Left forelimb (tissue), 1 donor: ENCODE measurements around the gene PLCB4.

Experiments used
- DNase-seq: peaks from one replicate; pipeline ENCODE4 v3.0.0-alpha.2; 2018; ENCODE audit warnings: low spot score

PLCB4 gene

DNA sequence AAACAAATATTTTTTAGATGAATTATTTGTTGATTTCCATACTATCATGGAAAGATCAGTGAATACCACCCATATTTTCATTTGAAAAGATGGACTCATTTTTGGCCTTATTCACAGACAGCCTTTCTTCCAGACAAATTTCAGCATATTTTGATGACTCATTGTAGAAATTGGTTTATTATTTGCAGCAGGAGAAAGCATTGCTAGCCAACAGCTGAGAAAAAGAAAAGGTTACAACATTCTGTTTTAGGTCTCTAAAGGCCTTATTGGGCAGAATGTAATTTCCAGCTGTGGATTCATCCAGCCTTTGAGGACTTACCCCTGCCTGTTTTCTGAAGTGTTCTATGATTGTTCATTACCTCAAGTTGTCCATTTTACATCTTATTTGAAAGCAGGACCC lies 201.9 kb downstream of the PLCB4 start:
- no peak for DNase-seq

DNA sequence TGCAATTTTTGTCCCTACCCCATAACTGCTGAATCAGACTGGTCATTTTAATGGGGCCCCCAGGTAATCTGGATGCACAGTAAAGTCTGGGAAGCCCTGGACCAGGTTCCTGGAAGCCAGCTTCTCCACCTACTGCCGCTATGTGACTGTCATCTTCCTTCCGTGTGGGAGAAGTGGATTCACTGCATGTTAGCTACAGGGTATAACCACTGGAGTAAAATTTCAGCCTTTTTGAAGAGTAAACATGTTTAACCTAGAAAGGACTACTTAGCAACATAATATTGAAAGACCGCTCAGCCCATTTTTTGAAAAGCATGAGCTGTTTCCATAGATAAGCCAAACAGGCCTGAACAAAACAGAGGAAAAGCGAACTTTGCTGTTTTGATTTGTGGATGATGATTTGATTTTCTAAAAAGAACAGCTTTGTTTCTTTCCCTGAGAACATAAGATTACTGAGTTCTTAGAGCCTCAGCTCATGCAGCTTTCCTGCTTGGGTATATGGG lies 208.1 kb downstream of the PLCB4 start:
- DNase-seq, result no peak

DNA sequence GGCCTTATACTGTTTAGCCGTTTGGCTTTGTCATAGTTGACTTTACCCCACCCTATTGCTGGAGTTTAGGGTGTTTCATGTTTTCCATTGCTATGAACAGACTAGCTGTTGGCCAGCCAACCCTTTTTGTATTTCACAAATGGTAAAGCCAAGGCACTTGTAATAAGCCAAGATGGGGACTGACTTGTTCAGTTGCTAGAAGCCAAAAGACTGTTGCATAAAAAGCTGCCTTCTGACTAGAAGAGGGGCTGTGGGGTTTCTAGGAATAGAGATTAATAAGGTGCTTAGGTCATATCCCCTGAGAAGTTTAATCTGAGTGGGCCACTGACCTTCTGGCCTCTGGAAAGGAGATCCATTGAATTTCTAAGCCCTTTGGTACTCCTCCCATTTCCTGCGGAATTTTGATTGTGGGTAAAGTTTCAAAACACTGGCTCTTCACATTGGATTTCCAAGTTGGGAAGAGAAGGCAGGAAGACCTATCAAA lies 211.1 kb downstream of the PLCB4 start:
- DNase-seq, result no peak

DNA sequence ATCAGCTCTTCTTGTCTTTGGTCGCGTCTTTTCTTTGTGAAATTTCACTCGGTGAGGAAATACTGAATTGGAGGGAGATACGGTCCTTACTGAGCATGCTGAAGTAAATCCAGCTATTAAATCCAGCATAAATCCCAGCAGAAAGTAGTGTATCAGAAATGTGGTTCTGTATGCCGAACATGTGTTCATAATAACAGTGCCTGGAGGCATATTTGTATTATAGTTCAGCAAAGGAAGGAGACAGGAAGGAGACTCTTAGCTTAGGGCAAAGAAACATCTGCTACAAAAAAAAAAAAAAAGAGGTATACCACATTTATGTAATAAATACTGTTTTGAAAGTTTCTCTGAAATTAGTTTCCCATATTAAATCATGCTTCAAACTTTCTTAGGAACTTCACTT lies 211.8 kb downstream of the PLCB4 start:
- DNase-seq, result no peak

DNA sequence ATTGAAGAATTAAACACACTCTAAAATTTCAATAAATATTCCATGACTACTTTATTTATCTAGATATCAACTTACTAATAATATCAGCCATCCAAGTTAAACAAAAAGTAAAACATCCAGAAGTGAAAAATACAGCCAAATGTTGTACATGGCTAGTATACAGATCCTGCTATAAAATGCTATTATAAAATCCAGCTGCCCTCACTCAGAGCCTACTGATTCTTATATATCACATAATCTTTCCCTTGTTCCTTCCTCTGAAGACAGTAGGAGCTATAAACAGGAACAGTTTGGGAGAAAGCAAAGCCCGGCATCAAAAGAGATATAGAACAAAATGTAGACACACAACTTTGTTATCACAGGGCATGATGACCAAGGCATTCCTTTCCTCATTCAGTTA lies 212.9 kb downstream of the PLCB4 start:
- no peak for DNase-seq

DNA sequence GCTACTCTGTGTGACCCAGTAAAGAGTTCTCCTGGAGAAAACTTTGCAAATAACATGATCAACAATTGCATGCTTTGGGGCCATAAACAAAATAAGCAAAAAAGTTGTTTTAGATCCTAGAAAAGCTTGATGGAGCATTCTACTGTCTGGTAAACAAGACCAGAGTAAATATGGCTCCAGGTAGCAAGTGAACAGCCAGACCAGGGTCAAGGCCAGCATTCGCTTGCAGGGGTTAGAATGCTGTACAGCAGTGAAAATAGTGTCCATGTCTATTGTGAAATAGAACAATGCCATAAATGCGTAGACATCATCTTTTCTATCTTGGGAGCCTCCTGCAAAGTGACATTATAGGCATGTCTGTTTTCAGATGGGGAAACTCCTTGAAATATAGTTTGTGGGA lies 216.7 kb downstream of the PLCB4 start:
- no peak for DNase-seq

DNA sequence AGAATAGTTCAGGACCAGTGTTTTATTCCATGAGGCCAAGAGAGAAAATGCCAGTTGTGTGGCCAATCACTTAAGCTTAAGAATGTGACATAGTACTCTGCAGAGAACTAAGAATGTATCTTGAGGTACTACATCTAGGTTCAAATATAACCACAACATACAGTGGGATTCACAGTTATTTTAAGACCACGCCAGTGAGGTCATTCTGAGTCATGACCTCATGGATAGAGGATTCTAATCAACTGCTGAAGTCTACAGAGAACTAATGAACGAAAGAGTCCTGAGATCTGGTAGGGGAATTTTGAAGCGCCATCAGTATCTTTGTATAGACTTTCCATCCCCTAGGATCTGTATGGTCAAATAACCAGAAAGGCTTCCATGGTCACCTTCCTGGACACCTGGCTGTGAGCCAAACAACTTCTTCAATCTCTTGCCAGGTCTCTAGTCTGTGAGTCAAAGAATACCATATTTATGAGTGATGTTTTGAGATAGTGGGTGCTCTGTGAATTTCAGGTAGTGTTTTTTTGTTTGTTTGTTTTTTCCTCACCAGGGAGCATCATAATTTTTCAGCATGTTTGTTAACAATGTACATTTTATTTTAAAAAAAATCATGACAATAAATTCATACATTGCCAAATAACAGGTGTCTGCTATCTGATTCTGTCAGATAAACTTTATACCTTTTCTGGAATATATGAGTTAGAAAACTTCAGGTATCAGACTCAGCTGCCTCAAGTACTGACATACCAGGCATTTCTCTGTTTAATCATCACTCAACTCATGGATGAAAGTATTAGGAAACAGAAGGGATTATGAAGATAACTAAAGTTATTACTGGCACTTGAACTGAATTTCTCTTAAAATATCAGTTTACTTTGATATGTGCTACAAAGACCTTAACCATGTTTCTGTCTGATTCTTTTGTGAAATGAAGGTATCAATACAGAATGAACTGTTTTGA lies 217.9 kb downstream of the PLCB4 start:
- no peak for DNase-seq

DNA sequence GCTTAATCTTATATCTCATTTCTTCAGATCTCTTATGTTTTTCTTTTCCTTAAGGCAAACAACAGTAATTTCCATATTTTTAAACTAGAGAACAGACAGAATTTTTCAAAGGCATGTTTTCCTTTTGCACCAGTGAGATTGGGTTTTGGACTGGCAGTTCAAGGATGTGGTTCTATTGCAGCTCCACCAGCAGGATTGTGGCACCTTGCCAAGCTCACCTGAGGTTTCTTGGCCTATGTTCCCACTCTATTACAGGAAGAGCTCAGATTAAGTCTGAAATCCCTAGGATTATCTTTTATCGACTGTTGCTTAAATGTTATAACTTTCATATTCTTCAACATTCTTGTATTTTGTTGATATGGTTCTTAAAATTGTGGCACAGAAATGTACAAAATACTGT lies 218.9 kb downstream of the PLCB4 start:
- no peak for DNase-seq

DNA sequence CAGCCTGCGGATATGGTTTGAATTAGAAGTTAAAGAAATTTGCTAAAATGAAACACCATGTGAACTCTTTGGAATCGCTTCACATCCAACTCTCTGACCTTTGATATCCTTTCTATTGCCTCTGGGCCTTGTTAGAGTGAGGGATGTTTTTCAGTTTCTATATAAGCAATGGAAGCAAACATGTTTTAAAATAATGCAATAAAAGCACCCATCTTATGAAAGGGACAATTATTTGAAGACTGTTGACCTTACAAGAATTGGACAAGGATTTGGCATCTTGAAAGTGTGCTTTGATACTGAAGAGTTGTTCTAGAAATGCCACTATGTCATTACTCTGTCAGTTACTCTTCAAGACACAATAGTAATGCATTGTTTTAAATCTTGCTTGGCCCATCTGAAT lies 221.4 kb downstream of the PLCB4 start:
- no peak for DNase-seq

DNA sequence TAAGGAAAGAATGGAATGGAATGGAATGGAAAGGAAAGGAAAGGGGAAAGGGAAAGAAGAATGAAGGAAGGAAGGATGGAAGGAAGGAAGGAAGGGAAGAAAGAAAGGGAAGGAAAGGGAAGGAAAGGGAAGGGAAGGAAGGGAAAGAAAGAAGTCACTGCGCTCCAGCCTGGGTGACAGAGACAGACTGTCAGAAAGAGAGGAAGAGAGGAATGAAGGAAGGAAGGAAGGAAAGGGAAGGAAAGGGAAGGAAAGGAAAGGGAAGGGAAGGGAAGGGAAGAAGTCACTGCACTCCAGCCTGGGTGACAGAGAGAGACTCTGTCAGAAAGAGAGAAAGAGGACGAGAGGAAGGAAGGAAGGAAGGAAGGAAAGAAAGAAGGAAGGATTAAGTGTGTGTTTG lies 224.3 kb downstream of the PLCB4 start:
- no peak for DNase-seq

DNA sequence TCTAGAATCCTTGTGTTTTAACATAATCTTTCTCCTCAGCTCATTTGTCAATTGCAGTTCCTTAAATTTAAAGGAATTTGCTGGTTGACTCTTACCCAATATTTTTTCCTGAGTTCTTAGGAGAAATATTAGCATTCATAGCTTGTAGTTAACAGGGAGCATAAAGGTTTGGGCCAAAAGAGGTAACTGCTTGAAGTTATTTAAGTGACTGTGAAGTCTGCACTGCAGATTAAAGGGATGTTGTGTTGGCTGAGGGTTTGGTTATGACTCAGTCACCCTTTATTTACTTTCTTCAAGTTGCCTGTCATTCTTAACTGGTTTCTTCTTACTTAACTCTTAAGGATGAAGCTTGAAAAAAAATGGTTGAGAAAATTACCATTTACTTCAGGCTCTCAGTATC lies 225.2 kb downstream of the PLCB4 start:
- DNase-seq, result no peak

DNA sequence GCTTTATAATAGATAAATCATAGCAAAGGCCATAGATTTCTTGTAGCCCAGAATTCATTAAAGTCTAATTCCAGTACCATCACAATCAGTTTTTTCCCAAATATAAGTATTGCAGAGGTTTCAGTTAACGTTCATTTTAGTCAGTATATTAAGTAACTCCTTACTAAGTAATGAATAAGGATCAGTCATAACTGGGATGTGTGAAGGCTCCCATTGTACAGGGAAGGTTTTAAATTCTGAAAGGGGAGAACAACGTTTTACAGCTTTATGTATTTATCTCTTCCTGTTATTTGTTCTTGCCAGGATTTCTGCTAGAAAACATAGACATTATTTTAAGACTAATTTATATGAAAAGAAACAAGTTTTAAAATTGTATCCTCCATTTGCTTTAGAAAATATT lies 230.0 kb downstream of the PLCB4 start:
- no peak for DNase-seq

DNA sequence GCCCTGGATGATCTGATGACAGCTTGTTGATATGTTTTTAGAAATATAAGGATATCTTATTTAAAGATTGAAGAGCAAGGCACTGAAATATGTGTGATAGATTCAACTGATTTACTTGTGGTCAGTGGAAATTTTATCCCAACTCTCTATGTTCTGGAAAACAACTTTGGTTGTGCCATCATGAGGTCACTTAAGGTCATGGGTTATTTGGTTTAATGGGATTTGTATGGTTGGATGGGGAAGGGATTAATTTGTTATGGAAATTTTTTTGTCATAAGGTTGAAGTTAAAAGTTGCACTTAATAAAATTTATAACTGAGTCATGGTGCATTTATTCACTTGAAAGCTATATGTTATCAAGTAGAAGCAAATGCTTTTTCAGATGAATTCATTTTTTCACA lies 231.2 kb downstream of the PLCB4 start:
- no peak for DNase-seq

DNA sequence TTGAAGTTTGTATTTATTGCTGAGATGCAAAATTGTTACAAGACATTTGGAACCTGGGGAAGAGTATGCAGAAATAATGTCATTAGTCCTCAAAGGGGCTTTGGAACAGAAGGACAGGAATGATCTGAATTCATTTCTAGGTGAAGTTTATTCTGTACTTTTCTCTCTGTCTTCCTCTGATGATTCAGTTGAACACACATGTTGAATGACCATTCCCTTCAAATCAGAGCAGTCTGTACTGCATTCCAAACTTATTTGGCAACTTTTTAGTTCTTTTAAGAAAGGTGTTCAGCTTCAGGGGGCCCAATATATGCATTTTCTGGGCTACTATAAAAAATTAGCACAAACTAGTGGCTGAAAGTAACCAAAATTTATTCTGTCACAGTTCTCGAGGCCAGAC lies 231.6 kb downstream of the PLCB4 start:
- no peak for DNase-seq

DNA sequence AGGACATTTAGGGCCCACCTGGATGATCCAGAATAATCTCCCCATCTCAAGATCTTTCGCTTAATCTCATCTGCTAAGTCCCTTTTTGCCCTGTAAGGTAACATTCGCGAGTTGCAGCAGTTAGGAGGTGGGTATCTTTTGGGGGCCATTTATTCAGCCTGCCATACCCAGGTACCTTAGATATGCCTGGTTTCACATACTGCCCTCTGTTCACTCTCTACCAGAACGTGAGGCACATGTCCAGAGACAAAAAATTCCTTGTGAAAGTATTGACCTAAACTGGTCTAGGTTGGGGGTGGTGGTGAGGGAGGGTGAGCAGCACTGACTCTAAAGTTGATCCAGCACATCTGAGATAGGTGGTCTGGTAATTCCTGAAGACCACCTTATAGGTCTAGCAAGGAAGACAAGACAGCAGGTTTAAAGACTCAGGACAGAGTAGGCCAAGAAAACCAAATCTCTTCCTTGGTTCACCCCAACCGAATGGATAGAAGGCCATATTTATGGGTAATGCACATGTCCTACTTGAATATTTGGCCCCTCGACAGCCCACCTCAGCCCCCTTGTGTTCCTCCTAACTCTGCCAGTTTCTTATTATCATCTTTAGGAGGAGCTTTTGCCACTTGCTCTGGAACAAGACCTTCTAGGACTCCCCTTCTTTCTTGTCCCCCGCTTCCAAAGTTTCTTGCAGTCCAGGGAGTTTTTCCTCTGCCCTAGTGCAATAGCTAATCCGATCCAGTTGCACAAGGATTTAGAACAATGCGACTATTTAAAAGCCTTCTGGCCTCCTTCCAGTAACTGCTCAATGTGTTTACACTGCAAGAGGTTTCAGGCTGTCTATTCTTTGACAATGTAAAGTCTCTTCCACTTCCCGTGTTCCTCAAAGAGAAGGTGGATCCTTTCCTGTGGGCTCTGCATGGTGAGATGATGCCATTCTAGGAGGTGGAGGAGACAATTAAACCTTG lies 232.5 kb downstream of the PLCB4 start:
- no peak for DNase-seq

DNA sequence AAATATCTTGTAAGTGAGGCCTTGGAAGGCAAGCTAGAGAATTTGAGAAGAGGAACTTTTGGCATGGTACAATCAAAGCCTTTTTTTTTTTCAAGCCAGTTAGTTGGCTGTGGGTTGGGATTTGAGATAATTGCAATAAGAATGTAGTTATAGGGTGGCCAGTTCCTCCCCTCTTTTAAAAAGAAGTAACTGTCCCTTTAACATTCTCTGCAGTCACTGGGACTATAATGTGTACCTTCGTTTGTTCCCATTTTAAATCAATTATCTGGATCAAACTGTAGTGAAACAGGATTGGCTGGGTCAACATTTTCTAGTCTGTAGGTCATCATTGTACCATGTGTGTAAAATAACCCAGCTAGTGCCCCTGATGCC lies 233.2 kb downstream of the PLCB4 start:
- DNase-seq, result no peak

DNA sequence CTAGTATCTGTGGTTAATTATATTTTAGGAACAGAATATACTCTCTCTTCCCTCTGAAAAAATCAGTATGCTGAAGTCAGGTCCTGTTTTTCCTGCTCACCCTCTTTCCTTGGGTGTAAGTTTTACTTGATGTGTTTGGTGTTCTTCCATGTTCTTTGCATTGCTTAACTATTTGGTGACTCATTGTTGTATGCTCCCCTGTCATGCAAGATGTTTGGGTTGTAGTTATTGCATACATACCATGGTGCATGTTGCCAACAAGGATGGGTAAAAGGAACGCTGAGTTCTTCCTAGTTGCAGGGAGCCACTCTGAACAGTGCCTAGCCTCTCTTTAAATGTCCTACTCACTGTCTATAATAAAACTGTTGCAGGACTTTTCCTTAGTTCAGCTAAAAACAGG lies 237.6 kb downstream of the PLCB4 start:
- no peak for DNase-seq

DNA sequence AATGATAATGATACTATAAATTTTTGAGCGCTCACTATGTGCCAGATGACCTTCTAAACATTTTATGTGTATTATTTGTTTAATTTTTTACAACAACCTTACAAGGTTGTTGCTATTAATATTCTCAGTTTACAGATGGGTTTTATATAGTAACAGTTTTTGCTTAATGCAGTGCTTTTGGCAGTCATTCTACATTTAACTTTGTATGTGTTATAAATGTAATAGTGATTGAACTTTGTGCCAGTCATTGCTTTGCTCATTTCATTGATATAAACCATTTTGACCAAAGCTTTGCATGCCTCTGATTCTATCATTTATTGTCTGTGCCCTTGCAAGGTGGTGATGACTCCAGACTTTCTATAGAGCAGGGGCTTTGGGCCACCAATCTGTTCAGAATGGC lies 239.2 kb downstream of the PLCB4 start:
- DNase-seq, result no peak

DNA sequence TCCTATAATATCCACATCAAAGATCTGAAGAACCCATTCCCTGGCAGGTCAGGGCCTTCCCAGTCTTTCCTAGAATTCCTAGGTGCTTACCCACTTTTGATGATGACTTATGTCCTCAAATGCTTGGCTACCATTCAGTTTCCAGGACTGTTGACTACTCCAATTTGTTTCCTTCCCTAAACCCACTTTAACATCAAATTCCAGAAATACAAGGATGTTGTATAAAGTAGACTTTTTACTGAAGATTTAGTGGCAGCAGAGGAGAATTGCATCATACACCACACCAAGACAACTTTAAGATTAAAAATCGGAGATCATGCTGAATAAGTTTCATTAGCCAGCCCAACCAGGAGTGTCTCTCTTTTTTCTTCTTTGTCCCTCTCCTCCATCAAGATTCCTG lies 242.2 kb downstream of the PLCB4 start:
- DNase-seq, result no peak

DNA sequence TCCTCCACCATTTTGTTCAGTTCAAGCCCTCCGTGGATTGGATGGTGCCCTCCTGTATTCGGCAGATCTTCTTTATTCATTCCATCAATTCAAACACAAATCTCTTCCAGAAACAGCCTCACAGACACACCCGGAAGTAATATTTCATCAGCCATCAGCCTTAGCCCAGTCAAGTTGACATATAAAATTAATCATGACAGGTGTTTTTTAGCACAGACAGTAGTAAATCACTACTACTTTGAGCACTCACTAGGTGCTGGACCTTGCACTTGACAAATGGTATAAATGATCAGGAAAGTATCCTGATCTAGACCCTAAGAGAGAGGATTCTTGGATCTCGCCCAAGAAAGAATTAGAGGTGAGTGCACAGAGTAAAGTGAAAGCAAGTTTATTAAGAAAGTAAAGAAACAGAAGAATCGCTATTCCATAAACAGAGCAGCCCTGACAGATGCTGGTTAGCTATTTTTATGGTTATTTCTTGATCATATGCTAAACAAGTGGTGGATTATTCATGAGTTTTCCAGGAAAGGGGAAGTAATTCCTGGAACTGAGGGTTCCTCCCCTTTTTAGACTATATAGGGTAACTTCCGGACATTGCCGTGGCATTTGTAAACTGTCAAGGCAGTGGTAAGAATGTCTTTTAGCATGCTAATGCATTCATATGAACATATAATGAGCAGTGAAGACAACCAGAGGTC lies 250.9 kb downstream of the PLCB4 start:
- no peak for DNase-seq

DNA sequence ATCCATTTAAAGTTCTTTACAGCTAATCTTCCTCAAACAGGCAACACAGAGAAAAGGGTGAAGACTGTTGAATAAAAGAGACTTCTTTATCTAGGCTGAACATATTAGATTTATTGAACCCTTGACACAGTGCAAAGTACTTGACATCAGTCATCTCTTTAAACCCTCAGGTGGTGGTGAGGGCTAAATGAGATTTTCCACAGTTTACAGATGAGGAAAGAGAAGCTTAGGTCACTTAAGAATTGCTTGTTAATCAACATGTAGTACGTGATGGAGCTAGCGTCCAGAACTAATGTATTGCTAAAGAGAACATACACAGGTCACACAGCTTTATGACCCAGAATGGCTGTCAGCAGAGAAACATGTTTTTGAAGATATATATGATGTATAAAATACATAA lies 252.1 kb downstream of the PLCB4 start:
- DNase-seq, result no peak

DNA sequence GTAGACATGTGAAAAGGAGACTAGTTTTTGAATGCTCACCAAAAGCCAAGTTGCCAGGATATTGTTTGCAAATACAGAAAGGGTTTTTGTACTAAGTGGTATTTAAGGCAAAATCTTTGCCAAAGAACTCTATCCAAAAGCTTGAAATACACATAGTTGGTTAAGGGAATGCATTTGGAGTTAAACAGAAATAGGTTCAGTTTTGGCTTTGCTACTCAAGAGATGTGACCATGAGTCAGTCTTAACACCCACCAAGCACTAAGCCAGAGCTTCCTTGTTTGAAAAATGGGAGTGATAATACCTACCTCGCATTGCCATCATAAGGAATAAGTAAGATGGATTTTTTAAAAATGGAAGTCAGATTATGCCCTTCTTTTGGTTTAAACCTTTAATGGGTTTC lies 253.8 kb downstream of the PLCB4 start:
- DNase-seq, result no peak
